ENCODE results near the gene EFEMP2. TPM values are rescaled to one million over a fixed set of nuclear protein-coding genes. Genes with fewer than 3 reads are reported as not detected.

The EFEMP2 gene
- total RNA-seq, 2 donors from 2014 or later: 16.2 to 25.4 TPM

DNA sequence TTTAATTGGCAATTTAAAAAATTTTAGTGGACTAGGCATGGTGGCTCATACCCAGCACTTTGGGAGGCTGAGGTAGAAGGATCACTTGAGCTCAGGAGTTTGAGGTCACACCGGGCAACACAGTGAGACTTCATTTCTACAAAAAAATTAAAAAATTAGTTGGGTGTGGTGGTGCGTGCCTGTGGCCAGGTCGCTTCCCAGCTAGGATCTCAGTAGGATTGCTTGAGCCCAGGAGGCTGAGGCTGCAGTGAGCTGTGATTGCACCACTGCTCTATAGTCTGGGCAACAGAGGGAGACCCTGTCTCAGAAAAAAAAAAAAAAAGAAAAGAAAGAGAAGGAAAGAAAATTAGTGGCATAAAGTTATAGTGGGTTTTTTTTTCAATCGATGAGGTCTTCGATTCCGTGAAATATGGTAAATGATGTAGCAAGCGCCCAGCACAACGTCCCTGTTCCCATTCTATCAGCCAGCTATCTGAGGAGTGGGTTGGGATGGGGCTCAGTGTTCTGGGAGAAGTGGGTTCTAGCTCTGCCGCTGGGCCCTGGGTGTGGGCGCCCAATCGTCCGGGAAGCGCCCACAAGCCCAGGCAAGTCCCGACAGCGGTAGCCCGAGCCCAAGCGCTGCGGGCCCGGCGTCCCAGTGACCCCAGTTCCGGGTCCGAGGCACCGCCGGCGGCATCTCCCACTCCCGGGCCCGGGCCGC is 26.2 kb upstream of the EFEMP2 start:
- WGBS, 2 donors: 52 to 65% methylated on average over 10 to 16 of the region's 28 CpGs

DNA sequence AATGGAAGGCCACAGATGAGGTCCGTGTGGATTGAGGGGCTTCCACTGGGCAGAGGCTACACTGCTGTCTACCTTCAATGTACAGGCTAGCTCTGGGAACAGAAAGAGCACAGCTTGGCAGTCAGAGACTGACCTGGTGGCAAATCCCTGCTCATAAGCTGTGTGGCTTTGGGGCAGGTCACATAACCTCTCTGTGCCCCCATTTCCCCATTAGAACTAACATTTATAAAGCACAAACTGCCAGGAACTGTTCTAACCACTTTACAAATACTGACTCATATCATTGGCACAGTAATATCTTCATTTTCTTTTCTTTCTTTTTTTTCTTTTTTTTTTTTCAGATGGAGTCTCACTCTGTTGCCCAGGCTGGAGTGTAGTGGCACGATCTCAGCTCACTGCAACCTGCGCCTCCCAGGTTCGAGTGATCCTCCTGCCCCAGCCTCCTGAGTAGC is 24.4 kb upstream of the EFEMP2 start:
- no peak overlapping the region for H3K4me3 ChIP-seq
- intact Hi-C loops (cut with DNase I): no loop called here
- WGBS, 2 donors: 87 to 88% methylated on average over 4 of the region's 4 CpGs

More for the DNA sequence above, 26.2 kb upstream of the EFEMP2 start:
- DNase-seq (no peak), ATAC-seq (no peak)
- no peaks in the 10 kb centered on the region for H3K9me3 ChIP-seq
- no peaks in the 10 kb centered on the region for H3K36me3 ChIP-seq (replicated peaks in 1 of 2; ENCODE audit: insufficient read depth in 1 of 2, low read depth in 2 of 2)
- H3K4me3 ChIP-seq: no peak overlapping the region
- intact Hi-C loops (cut with DNase I): no loop called here
- peaks cover 14% of the 10 kb centered on the region for H3K4me1 ChIP-seq
- no peak overlapping the region for H3K27ac ChIP-seq
- H3K27me3 ChIP-seq: peaks cover 0 to 11% of the 10 kb centered on the region in 2 donors
- TF ChIP-seq, protein P1, sequence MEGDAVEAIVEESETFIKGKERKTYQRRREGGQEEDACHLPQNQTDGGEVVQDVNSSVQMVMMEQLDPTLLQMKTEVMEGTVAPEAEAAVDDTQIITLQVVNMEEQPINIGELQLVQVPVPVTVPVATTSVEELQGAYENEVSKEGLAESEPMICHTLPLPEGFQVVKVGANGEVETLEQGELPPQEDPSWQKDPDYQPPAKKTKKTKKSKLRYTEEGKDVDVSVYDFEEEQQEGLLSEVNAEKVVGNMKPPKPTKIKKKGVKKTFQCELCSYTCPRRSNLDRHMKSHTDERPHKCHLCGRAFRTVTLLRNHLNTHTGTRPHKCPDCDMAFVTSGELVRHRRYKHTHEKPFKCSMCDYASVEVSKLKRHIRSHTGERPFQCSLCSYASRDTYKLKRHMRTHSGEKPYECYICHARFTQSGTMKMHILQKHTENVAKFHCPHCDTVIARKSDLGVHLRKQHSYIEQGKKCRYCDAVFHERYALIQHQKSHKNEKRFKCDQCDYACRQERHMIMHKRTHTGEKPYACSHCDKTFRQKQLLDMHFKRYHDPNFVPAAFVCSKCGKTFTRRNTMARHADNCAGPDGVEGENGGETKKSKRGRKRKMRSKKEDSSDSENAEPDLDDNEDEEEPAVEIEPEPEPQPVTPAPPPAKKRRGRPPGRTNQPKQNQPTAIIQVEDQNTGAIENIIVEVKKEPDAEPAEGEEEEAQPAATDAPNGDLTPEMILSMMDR (IDR thresholded peaks at IDR 0.05): no peak
- no peak for TF ChIP-seq POLR2A (IDR thresholded peaks at IDR 0.05)

DNA sequence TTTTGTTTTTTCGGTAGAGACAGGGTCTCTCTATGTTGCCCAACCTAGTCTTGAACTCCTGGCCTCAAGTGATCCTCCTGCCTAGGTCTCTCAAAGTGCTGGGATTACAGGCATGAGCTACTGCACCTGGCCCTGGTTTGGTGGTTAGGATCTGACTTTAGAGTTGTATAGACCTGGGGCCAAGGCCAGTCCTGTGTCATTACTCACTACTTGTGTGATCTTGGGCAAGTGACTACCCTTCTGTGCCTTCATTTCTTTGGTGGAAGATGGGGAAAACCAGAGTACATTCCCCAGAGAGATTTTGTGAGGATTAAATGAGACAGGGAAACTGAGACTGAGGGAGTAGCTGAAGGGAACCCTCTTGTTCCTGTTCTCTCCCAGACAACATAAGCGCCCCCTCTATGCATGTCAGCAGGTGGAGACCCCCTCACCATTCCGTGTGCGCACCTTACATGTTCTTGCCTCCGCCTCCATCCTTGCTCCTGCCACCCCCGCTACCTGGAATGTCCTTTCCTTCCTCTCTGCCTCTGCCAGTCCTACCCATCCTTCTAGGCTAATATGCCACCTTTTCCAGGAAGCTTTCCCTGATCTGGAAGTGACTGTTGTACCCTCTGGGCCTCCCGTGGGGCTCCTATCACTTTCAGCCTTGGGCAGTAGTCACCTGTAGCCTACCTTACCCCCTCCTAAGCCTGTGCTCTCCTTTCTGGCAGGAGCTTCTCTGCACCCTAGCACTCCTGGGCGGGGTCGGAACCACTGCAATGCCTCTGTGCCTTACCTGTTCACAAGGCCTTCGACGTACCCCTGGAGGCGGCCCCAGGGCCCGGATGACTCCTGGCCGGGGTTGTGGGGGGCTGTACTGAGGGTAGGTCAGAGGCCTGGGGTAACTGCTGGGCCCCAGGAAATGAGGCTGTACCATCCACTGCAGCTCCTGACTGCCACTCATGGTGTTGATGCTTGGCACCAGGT is 23.7 kb upstream of the EFEMP2 start:
- intact Hi-C loops (cut with DNase I): no loop called here
- H3K36me3 ChIP-seq (replicated peaks in 1 of 2; ENCODE audit: insufficient read depth in 1 of 2, low read depth in 2 of 2): no peaks in the 10 kb centered on the region
- peaks cover 0 to 11% of the 10 kb centered on the region in 2 donors for H3K27me3 ChIP-seq
- peaks cover 24% of the 10 kb centered on the region for H3K4me1 ChIP-seq
- DNase-seq (no peak), ATAC-seq (no peak)
- TF ChIP-seq POLR2A (IDR thresholded peaks at IDR 0.05): no peak
- H3K27ac ChIP-seq: no peak overlapping the region
- H3K4me3 ChIP-seq: no peak overlapping the region
- H3K9me3 ChIP-seq: no peaks in the 10 kb centered on the region
- WGBS, 2 donors: 82 to 87% methylated on average over 10 to 14 of the region's 14 CpGs

More for the DNA sequence above, 24.4 kb upstream of the EFEMP2 start:
- DNase-seq (no peak), ATAC-seq (no peak)
- Histone ChIP-seq H3K27me3 (peaks cover 0 to 11% of the 10 kb centered on the region in 2 donors), H3K9me3 (no peaks in the 10 kb centered on the region), H3K4me1 (peaks cover 17% of the 10 kb centered on the region), H3K36me3 (replicated peaks in 1 of 2; ENCODE audit: insufficient read depth in 1 of 2, low read depth in 2 of 2) (no peaks in the 10 kb centered on the region), H3K27ac (no peak overlapping the region)
- no peak for TF ChIP-seq POLR2A (IDR thresholded peaks at IDR 0.05)
- TF ChIP-seq, protein P1 (IDR thresholded peaks at IDR 0.05): no peak

DNA sequence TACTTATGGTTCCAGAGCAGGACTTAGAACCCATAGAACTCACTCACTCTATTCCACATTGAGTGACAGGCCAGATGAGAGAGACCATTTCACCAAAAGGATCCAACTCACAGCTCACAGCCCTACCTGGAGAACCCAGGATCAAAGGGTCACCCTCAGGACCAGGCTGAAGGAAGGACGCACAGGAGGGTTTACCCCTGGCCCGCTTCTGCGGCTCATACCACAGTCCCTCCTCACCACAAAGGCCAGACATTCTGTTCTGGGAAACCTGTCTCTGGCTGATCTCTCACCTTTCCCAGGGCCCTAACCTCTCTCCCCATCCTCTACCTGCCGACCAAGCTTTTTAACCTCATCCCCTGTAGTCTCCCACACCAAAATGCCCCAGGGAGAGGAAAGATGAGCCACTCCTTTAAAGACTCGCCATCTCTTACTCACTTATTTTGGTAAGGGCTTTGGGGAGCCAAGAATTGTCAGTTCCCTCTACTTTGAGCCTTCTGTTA is 22.9 kb upstream of the EFEMP2 start:
- Histone ChIP-seq H3K4me1 (peaks cover 32% of the 10 kb centered on the region), H3K4me3 (no peak overlapping the region), H3K27ac (no peak overlapping the region), H3K36me3 (replicated peaks in 1 of 2; ENCODE audit: insufficient read depth in 1 of 2, low read depth in 2 of 2) (no peaks in the 10 kb centered on the region), H3K9me3 (no peaks in the 10 kb centered on the region), H3K27me3 (peaks cover 0 to 11% of the 10 kb centered on the region in 2 donors)
- 82 to 86% methylated on average over 5 of the region's 5 CpGs for WGBS, 2 donors
- ATAC-seq (no peak), DNase-seq (no peak)
- TF ChIP-seq, protein P1 (IDR thresholded peaks at IDR 0.05): no peak
- no peak for TF ChIP-seq POLR2A (IDR thresholded peaks at IDR 0.05)
- intact Hi-C loops (cut with DNase I): no loop called here
